HG03521 (cell line): ENCODE measurements around the gene LRRC18.

Experiments
- ATAC-seq: cut with Tn5 transposase; IDR thresholded peaks from one replicate; pipeline ENCODE4 v1.9.1; 2021; ENCODE audit warnings: mild to moderate bottlenecking, moderate library complexity; ENCODE audit not compliant: unreplicated experiment

LRRC18 gene

DNA sequence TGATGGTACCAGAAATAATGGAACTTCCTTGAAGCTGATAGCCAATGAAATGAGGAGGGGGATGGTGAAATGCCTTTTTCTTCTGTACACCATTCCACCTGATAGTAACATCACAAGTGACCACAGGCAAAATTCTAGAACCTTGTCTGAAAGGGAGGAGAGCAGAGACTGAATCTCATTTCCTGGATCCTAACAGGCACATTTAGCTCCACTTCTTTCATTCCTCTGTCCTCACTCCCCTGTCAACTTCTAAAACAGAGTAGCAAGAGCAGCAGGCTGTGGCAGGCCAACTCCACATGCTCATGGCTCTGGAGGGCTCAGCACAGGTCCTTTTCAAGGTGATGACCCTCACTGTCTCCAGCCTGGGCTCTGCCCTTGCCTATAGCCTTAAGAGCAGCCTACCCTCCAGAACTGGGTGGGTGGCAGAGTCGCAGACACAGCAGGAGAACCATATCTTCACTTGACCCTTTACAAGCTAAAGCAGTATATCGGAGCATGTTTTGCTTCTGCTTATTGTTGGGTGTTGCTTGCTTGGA lies at the start of gene LRRC18:
LRRC18 (minus strand) TSS at position 51 of the 536 bp plus-strand sequence. CDS start 25,685 bp downstream, outside the sequence.
- no peak for ATAC-seq

DNA sequence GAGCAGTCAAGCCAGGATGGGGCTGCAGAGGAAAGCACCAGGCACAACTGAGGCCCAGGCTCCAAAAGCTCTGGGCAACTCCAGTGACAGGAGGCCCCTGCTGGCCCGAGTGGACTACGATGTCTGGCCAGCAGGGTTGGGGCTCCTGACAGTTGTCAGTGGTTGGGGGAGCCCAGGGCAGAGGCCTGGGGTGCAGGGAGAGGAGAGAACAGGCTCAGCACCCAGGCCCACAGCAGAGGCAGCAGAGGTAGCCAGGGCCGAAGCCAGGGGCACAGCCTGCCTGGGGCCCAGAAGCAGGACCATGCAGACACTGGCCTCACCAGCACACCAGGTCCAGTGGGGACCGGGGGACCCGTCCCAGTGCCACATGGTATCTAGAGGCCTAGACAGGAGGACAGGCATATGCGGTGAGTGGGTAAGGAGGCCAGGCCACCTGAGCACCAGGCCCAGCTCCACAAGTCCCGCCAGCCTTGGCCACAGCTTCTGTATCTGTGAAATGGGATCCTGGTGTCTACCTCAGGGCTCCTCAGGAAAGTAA lies 46.0 kb upstream of the LRRC18 start:
- ATAC-seq, result no peak

DNA sequence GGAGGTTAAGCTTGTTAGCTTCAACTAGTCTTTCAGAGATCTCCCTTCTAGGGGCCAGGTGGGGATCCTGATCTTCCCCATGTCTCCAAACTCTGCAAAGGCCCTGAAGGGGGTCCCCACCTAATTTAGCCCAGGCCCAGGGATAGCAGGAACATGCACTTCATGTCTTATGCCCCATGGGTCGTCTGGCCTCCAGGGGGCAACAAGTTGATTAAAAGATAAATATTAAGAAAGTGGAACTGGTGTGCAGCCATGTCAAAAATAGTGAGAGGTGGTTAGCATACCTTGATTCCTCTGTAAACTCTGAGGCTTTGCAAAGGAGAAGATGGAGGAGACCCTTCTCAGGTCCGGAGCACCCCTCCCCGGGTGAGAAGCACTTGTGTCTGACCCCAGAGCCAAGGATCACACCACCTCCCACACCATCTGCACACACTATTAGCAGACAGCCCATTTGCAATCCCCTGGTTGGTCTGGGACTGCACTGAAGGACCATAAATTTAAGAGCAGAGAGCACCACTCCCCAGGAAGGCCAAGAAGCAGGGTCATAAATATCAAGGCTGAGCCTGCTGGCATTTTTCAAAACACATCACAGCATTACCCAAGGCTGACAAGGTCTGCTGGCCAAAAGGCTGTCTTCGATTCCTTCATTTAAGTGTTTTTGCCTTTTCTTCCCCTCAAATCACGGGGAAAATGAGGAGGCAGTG lies 44.2 kb upstream of the LRRC18 start:
- no peak for ATAC-seq

DNA sequence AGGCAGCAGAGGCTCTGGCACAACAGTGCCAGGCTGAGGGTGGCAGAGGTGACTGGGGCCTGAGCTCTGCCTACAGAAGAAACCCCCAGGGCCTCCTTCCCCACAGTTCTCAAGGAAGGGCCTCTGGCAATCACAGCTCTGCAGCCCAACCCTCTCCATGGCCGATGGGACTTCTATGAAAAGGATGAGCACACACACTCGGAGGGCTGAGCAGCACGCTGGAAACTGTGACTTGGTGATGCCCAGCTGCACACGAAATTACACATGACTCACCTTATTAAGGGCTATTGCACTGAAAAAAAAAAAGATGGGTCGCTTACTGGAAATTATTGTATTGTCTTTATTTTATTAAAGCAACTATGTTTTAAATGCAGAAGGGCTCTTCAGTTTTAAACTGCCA lies 42.9 kb upstream of the LRRC18 start:
- ATAC-seq, result no peak

DNA sequence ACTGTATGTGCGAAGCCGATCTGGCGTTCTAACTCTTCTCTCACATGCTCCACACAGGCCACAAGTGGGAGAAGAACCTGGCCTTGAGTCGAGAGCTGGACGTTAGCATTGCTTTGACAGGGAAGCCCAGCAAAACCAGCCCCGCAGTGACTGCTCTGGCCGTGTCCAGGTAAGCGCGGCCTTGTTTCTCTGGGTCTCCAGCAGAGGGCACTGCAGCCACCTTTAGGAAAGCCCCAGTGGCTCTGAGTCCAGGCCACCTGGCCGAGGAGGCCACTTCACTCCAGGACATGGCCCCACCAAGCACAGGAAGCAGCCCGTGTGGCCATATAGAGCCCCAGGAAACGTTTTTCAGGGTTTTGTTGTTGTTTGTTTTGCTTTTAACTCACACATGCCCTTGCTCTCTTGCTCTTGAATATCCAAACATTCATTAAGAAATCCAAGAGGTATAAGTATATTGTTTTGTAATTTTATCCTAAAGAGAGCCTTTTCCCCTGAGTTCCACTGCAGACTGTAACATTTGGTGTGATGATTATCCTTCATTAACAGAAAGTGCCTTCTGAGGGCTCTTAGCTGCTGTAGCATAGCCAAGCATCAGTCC lies 41.8 kb upstream of the LRRC18 start:
- ATAC-seq, result no peak

DNA sequence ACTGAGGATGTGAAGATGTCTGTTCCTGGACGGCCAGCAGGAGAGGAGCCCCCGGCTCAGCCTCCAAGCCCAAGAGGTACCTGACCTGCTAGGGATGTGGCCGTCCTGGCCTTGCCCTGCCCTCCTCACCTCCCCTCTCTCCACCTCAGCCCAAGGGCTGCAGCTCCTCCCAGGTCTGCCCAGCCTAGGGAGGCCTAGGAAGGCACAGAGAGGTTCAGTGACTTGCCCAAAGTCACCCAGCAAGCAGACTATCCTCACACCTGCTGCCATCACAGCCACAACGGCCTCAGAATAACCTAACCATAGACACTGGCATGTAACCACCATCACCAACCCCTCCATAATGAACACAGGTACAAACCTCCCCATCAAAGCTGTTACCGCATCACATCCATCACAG lies 38.7 kb upstream of the LRRC18 start:
- no peak for ATAC-seq

DNA sequence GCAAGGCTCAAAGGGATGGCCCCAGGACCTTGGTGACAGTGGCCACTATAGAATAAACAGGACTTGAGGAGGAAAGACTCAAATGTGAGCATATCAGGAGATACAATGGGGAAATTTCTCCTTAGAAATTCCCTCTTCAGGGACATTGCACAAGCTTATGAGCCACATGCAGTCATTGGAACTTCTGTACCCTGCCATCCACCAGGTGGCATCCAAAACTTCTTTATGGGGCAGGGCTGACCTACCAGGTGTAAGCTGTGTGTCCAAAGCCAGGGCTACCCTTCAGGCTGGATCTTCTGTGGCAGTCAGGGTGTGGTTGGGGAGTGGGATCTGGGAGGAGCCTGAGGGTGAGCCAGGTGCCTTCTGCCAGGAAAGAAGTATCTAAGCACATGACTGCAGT lies 36.6 kb upstream of the LRRC18 start:
- no peak for ATAC-seq

DNA sequence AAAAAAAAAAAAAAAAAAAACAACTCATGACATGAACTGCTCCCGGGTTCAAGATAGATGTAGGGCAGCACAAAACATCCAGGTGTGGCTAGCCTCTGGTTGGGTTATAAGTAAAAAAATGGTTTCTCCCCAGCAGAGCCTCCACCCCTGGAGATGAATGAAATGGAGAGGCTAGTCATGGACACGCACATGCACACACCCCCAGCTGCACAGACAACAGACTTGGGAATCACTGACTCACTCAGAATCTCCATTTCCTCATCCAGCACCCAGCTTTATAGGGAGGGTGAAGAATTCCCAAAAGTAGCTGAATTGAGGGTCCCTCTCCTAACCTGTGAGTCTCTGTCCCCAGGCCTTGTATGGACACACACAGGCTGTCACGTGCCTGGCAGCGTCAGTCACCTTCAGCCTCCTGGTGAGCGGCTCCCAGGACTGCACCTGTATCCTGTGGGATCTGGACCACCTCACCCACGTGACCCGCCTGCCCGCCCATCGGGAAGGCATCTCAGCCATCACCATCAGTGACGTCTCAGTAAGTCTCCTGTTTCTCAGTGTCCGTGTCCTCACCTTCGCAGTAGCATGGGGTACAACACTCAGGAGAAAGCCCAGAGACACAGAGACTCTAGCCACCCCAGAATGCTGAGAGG lies 35.0 kb upstream of the LRRC18 start:
- ATAC-seq, result no peak

DNA sequence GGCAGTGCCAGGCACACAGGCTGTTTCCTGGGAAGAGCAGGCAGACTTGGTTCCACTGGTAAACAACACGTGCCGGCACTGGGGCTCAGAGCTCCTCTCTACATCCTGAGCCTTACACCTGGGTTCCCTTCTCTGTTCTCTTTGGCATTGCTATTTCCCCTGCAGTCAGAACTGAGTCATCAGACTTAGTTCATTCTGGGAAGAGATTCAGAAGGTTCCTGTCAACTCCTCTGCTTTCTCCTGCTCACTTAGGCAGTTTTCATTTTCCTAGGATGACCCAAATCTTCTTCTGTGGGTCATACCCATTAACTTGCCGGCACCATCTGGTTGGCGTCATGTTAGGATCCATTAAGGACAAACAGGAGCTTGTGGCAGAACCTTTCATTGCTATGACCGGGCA lies 33.4 kb upstream of the LRRC18 start:
- ATAC-seq, result no peak

DNA sequence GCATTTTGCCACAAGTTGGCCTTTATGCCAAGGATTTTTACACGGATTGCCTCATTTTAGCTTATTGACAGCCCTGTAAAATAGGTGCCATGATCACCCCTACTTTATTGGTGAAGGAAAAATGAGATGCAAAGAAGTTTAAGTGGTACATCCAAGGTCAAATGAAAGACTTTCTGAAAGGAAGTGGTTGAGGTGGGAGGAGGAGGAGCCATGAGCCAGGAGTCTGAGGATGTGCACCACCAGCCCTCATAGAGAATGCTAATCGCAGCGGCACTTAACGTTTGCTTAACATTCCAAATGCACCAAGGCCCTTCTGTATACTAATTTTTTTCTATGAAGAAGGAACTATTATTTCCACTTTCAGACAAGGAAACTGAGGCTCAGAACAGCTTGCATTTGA lies 31.0 kb upstream of the LRRC18 start:
- ATAC-seq, result no peak

DNA sequence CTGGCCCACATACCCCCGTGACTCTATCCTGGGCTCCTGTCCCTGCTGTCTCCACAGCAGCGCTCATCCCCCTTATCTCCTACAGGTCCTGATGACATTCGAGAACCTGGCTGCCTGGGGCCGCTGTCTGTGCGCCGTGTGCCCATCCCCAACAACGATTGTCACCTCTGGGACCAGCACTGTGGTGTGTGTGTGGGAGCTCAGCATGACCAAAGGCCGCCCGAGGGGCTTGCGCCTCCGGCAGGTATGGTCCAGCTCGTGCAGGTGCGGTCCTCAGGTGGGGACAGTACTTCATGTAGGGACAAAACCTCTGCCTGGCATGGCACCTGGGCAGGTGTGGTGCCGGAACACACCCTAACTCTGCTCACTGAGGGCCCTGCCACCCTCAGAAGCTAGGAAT lies 30.4 kb upstream of the LRRC18 start:
- ATAC-seq, result no peak

DNA sequence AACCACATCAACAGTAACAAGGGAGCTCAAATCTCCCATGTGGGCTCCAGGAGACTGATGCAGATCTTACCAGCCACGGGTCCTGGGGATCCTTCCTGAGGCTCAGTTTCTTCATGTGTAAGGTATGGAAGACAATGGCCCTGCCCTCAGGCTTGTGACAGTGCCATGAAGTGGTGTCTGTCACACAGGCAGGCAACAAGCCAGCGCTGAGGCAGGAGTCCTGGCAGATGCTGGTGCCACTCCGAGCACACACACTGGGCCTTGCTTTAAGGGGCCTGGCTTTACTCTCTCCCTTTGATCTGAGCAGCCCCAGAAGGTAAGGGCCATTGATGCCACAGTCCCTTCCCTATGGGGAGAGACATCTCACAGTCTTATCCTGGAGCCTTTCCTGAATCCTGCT lies 28.4 kb upstream of the LRRC18 start:
- ATAC-seq, result no peak

DNA sequence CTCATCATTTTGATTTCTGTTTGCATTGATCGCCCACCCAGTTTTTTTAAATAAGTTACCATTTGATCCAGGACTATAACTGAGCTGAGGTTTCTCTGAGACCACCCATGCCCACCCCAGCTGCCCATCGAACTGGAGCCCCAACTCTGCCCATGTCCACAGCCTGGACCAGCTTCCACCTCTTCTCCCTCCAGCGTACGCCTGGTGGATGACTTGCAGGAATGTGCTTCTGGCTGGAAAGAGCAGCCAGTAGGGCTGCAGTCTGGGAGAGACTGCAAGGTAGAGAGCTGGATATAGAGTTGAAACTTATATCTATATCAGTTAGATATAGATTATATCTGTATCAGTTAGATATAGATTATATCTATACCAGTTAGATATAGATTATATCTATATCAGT lies 25.8 kb upstream of the LRRC18 start:
- ATAC-seq, result no peak

DNA sequence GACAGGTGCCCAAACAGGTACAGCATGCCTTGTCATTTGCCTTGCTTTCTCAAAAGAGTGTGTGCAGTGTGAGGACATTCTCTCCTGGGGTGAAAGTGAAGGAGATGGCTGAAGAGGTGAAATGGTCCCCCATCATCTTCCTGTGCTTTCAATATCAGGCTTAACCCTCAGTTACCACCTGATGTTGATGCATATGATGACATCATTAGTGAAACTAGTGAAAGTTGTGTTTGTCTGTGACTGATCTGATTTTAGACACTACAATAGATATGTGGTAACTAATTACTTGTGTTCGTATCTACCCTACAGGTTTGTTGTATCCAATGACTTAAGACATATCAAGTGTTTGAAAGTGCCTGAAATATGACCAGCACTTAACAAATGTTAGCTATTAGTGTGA lies 24.4 kb upstream of the LRRC18 start:
- no peak for ATAC-seq

DNA sequence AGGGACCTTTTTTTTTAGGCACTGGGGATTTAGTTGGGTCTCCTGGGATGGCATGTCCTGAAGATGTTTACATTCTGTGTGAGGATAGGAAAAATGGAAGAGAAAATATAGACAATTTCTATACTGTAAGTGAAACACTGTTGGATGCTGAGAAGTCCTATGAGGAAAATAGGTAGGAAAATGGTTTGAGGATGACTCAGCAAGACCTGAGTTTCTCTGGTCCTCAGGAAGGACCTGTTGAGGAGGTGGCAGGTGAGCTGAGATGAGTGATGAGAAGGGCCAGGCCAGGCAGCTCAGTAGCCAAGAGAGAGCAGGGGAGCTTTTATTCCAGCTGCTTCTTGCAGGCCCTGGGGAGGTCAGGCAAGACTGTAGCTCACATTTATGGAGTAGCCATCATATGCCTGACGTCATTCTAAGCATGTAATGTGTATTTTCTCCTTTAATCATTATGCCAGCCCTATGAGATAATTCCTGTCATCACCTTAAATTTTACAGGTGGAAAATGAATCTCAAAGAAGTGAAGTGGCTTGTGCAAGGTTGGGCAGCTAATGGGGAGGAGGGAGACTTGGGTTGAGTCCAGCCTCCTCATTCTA lies 19.1 kb upstream of the LRRC18 start:
- no peak for ATAC-seq

DNA sequence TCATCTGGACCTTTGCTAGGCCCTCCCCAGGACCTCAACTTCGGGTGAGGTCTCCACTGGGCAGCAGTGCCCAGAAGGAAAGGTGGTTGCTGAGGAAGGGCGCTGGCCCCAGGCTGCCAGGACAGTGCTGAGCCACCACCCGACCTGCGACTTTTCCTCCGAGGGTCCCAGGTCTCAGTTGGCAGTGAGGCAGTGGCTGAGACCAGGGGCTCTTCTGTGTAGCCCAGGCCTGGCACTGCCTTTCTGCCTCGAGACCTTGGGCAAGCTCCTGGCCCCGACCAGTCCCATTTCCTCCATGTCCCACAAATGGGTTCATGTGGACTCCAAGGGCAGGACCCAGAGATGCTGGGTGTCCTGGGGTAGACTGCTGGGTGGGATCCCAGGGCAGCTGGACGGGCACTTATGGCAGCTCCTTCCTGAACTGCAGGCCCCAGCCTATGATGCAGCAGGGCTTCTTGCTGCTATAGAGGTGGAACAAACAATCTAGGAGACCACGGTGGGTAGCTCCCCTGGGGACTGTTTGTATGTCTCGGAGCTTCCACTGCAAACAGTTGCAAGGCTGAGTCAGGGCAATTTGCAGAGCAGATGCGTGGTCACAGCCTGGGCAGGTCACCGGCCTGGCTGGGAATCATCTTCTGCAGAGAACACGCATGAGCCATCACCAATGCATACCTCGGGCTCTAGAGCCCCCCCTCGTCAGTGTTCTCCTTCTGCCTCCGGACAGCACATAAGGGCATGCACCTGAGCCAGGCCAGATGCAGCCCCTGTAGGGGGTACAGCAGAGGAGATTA lies 17.9 kb upstream of the LRRC18 start:
- ATAC-seq, result no peak

DNA sequence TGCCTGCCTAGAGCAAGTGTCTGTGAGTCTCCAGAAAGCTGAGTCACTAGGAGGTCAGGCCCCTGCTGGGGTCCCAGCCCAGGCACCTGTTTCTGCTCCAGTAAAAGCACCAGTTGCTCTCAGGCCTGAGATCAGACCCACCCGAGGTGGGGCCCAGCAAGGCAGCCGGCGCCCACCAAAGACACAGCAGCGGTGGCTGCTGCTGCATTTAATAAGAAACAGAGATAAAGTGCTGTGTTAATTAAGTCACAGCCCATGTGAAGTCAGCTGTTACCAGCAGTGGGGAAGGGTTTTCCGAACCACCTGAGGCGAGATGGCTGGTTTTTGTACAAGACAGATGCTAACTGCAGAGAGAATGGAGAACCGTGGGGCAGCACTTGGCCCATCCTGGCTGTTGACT lies 12.1 kb upstream of the LRRC18 start:
- ATAC-seq, result no peak

DNA sequence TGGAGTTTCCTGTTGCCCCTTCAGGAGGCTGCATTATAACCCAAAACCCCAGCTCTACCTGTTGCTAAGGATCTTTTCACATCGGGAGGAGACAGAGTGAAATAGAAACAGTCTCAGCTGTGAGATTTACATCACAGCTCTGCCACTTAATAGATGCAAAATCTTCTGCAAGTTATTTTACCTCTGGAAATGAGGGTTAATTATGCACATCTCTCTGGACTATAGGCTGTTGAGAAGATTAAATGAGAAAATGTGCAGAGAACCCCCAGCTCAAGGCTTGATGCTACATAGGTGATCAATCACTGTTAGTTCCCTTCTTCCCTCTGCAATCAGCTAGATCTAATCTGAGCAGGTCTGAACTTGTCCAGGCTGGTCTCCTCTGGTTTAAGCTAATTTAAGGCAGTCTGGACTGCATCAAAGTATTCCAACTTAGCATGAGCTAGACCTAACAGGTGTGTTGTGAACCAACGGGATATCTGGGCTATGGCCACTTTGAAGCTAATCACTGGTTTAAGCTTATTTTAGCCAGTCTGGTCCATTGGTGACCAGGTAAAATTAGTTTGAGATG lies 8.9 kb upstream of the LRRC18 start:
- ATAC-seq, result no peak

DNA sequence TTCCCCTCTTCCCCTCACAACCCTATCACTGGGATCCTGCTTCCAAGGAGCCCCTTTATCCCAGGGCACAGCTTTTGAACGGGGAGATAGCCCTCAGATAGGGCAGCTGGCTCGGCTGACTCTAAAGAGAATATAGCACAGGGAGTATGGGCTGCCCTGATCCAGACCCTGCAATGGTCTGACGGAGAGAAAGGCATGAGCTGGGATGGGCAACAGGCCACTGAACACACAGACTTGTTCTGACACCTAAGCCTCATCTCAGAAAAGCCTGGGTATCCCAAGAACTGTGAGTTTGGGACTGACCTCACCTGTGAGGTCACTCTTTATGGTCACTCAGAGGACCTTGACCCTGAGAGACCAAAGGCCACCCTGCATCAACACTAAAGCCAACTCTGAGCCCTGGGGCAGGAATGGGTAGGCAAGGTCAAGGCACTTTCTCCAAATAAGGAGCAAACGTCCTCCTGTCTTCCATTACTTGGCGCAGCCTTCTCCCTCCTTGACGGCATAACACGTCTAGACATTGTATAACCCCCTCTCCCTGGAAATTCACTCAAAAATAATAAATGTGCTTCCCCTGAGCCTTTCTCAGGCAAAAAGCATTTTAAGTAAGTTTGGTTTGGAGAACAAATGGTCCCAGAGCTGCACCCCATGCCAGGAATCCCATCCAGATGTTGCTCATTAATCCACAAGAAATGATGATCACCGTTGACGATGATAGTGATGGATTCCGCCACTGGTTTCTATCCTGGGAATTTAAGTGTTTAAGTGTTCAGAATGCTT lies 8.2 kb upstream of the LRRC18 start:
- ATAC-seq, result no peak
